Stomach (tissue), 4 donors: Measurements from ENCODE around the gene HAUS6.

ENCODE experiments used
- POLR2A ChIP-seq, 4 donors: fragments of 450-650 bp; IDR thresholded peaks; one replicate each; pipeline ENCODE4 v1.6.1; 2016; ENCODE audit warnings: antibody characterized with exemption in 4 of 4, control low read depth in 2 of 4, mild to moderate bottlenecking in 1 of 4, moderate library complexity in 1 of 4
- POLR2AphosphoS5 ChIP-seq, 3 donors: sonication (generic); formaldehyde crosslinking; IDR thresholded peaks; one replicate each; pipeline ENCODE4 v1.6.1; 2016; ENCODE audit warnings: antibody characterized with exemption in 3 of 3
- TF ChIP-seq, protein P1 (sequence below), 7 experiments: fragments of 450-650 bp in 4 of 7; fragments of 200-600 bp in 3 of 7; sonication (generic) in 3 of 7; IDR thresholded peaks; one replicate each; pipeline ENCODE4 v1.5.1; 2016 to 2019; ENCODE audit warnings: antibody characterized with exemption in 7 of 7, control low read depth in 2 of 7, mild to moderate bottlenecking in 1 of 7

DNA sequence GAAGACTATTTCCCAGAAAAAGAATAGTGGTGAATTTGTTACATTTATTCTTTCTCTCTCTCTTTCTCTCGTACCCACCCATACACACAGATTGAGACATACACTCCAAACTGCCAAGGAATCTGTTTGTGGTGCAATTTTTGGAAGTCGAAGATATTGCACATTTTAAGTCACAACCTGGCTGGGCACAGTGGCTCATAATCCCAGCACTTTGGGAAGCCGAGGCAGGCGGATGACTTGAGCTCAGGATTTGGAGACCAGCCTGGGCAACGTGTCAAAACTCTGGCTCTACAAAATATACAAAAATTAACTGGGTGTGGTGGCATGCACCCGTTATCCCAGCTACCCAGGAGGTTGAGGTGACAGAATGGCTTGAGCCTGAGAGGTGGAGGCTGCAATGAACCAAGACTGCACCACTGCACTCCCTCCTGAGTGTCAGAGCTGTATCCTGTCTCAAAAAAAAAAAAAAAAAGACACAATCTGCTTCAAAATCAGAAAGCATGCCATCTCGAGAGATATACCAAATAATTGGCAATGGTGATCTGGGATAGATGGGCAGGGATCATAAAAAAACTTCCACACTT is 43.8 kb upstream of the HAUS6 start:
- TF ChIP-seq, protein P1, sequence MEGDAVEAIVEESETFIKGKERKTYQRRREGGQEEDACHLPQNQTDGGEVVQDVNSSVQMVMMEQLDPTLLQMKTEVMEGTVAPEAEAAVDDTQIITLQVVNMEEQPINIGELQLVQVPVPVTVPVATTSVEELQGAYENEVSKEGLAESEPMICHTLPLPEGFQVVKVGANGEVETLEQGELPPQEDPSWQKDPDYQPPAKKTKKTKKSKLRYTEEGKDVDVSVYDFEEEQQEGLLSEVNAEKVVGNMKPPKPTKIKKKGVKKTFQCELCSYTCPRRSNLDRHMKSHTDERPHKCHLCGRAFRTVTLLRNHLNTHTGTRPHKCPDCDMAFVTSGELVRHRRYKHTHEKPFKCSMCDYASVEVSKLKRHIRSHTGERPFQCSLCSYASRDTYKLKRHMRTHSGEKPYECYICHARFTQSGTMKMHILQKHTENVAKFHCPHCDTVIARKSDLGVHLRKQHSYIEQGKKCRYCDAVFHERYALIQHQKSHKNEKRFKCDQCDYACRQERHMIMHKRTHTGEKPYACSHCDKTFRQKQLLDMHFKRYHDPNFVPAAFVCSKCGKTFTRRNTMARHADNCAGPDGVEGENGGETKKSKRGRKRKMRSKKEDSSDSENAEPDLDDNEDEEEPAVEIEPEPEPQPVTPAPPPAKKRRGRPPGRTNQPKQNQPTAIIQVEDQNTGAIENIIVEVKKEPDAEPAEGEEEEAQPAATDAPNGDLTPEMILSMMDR (IDR thresholded peaks at IDR 0.05) = no peak
- no peak for TF ChIP-seq POLR2A (IDR thresholded peaks at IDR 0.05)
- no peak for TF ChIP-seq POLR2AphosphoS5 (IDR thresholded peaks at IDR 0.05)
